B cell (primary cell): ENCODE results near the gene GSTT4. TPM values are rescaled to one million over a fixed set of nuclear protein-coding genes. Genes with fewer than 3 reads are reported as not detected.

Experiments used
- ATAC-seq: fragments of 200-7000 bp; cut with Tn5 transposase; one replicate; pipeline ENCODE4 v1.10.0; 2021; ENCODE audit warnings: low read depth, mild to moderate bottlenecking, moderate number of reproducible peaks, moderate library complexity
- CTCF ChIA-PET: fragments of 350-600 bp; sonication (Branson Sonifier 250); formaldehyde crosslinking; loops from one replicate; lab custom pipeline; 2021; ENCODE audit warnings: antibody characterized with exemption, inconsistent platforms; lab: Charles Lee
- POLR2A ChIA-PET: fragments of 350-600 bp; sonication (Branson Sonifier 250); formaldehyde crosslinking; loops from one replicate; lab custom pipeline; 2021; ENCODE audit warnings: antibody characterized with exemption; lab: Charles Lee
- DNase-seq: peaks from one replicate; pipeline ENCODE4 v3.0.0; 2013
- H2AFZ ChIP-seq: 2 replicates; pipeline ENCODE4 v1.6.1; 2012; ENCODE audit warnings: mild to moderate bottlenecking, low read depth, low read length; ENCODE audit not compliant: insufficient read depth, poor library complexity, severe bottlenecking
- H3K27ac ChIP-seq, 2 donors: 1 replicate in 1 of 2; 2 replicates in 1 of 2; pipeline ENCODE4 v1.5.1; 2012 to 2013; ENCODE audit warnings: low read length in 2 of 2, mild to moderate bottlenecking in 2 of 2, moderate library complexity in 1 of 2
- H3K27me3 ChIP-seq, 4 experiments: fragments of 200-600 bp in 1 of 4; sonication (generic) in 1 of 4; replicated peaks in 1 of 4; 1 replicate in 2 of 4; 2 replicates in 2 of 4; pipeline versions ENCODE4 v1.6.1 to v1.7.0; 2013 to 2016; ENCODE audit warnings: low read length in 3 of 4, mild to moderate bottlenecking in 2 of 4, mixed read lengths in 1 of 4, moderate library complexity in 1 of 4; ENCODE audit not compliant: insufficient read depth in 4 of 4, control insufficient read depth in 3 of 4; ENCODE audit errors: control extremely low read depth in 1 of 4
- H3K36me3 ChIP-seq, 2 experiments: replicated peaks in 1 of 2; 1 replicate in 1 of 2; 2 replicates in 1 of 2; pipeline versions ENCODE4 v1.6.1 to v1.7.1; 2013; ENCODE audit warnings: low read length in 1 of 2; ENCODE audit not compliant: insufficient read depth in 2 of 2, control insufficient read depth in 1 of 2; ENCODE audit errors: control extremely low read depth in 1 of 2, extremely low read depth in 1 of 2
- H3K4me1 ChIP-seq, 2 donors: fragments of 200-600 bp in 1 of 2; sonication (generic) in 1 of 2; 1 replicate in 1 of 2; 2 replicates in 1 of 2; pipeline versions ENCODE4 v1.5.1 to v1.6.1; 2013 to 2017; ENCODE audit warnings: low read length in 2 of 2; ENCODE audit not compliant: control insufficient read depth in 2 of 2, insufficient read depth in 2 of 2
- H3K4me2 ChIP-seq: replicated peaks from 2 replicates; pipeline ENCODE3; 2012; ENCODE audit warnings: mild to moderate bottlenecking, low read depth, low read length; ENCODE audit not compliant: poor library complexity, severe bottlenecking
- H3K4me3 ChIP-seq, 5 experiments: fragments of 200-600 bp in 1 of 5; sonication (generic) in 1 of 5; 1 replicate in 3 of 5; 2 replicates in 2 of 5; pipeline versions ENCODE4 v1.5.1 to v1.7.0; 2011 to 2016; ENCODE audit warnings: low read length in 4 of 5, mild to moderate bottlenecking in 4 of 5, low read depth in 2 of 5, control low read depth in 1 of 5, moderate library complexity in 1 of 5; ENCODE audit not compliant: insufficient read depth in 1 of 5; ENCODE audit errors: control extremely low read depth in 1 of 5, extremely low read depth in 1 of 5
- H3K79me2 ChIP-seq: fragments of 200-600 bp; sonication (generic); one replicate; pipeline ENCODE4 v1.6.0; 2016; ENCODE audit warnings: low read length; ENCODE audit not compliant: control insufficient read depth, insufficient read depth
- H3K9ac ChIP-seq: fragments of 200-600 bp; sonication (generic); 2 replicates; pipeline ENCODE4 v1.6.1; 2017; ENCODE audit warnings: mild to moderate bottlenecking, low read length, moderate library complexity
- H3K9me3 ChIP-seq, 3 donors: one replicate each; pipeline versions ENCODE4 v1.6.1 to v1.7.1; 2013; ENCODE audit warnings: low read length in 2 of 3; ENCODE audit not compliant: control insufficient read depth in 2 of 3, insufficient read depth in 1 of 3; ENCODE audit errors: control extremely low read depth in 1 of 3
- H4K20me1 ChIP-seq: 2 replicates; pipeline ENCODE4 v1.6.0; 2012; ENCODE audit warnings: mild to moderate bottlenecking, low read length; ENCODE audit not compliant: insufficient read depth, control insufficient read depth, poor library complexity, severe bottlenecking
- H3K27ac Mint-ChIP-seq: one replicate; pipeline ENCODE4 v1.8.0; 2021; ENCODE audit warnings: mixed read lengths
- H3K27me3 Mint-ChIP-seq: one replicate; pipeline ENCODE4 v1.8.0; 2021; ENCODE audit warnings: mixed read lengths
- H3K4me1 Mint-ChIP-seq: one replicate; pipeline ENCODE4 v1.8.0; 2021; ENCODE audit warnings: mixed read lengths
- H3K4me3 Mint-ChIP-seq: one replicate; pipeline ENCODE4 v1.8.0; 2021; ENCODE audit warnings: mixed read lengths
- H3K9me3 Mint-ChIP-seq: one replicate; pipeline ENCODE4 v1.8.0; 2022; ENCODE audit warnings: mixed read lengths; ENCODE audit not compliant: insufficient read depth
- EZH2 ChIP-seq: IDR thresholded peaks from 2 replicates; pipeline ENCODE4 v1.6.1; 2012; ENCODE audit warnings: borderline replicate concordance, low read depth, mild to moderate bottlenecking, moderate library complexity, low read length; ENCODE audit not compliant: insufficient read depth, poor library complexity, severe bottlenecking
- WGBS: methylation state at CpG from one replicate; pipeline ENCODE4 v1.1.5; 2013; ENCODE audit warnings: missing lambda C conversion rate; ENCODE audit not compliant: insufficient coverage; 5-methylcytosine and 5-hydroxymethylcytosine counted together
- intact Hi-C: fragments of 100-400 bp; cut with micrococcal nuclease; formaldehyde crosslinking; loops from one replicate; pipeline ENCODE4 v1.10.0; 2022
- polyA plus RNA-seq: library from polyadenylated mRNA; depleted of rRNA; stranded (reverse); fragments of >200 nt; gene quantifications from 2 replicates; pipeline ENCODE4 v1.2.3, GENCODE V29; 2012
- total RNA-seq, 2 donors: library from RNA; stranded (reverse); fragments of 120-200 nt in 1 of 2; gene quantifications; 1 replicate in 1 of 2; 2 replicates in 1 of 2; pipeline versions ENCODE4 v1.2.3 to v1.2.4, GENCODE V29; 2013 to 2022
- TF ChIP-seq, protein P1 (sequence below): fragments of 200-600 bp; IDR thresholded peaks from one replicate; pipeline ENCODE4 v1.8.0; 2022; ENCODE audit warnings: antibody characterized with exemption, mild to moderate bottlenecking

Gene GSTT4
- total and polyA plus RNA-seq, 2 donors (not counting 1 experiment from before 2014, with no cell fraction given), result not detected

DNA sequence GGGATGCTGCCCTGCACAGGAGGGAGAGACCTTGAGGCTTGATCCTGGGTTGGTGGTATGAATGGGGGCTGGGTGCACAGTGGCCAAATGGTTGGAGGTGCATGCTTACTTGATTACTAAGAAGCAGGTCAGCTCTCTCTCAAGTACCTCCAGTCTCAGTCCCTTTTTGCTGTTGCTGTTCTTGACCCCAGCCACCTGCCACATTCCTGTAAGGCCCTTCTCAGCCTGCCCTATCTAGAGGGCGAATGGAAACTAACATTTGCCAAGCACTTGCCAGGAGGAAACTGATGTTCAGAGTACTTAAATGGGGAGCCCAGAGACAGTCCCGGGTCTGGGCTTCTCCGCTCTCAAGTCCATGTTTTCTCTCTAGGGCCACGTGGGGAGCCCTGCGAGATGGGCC lies 45.8 kb upstream of the GSTT4 start:
- H3K4me3 ChIP-seq, result no peak overlapping the region
- H4K20me1 ChIP-seq, result no peaks in the 10 kb centered on the region
- CTCF ChIA-PET, result no interaction called here
- H3K79me2 ChIP-seq, result no peaks in the 10 kb centered on the region
- ATAC-seq (no peak), DNase-seq (no peak)
- no peaks in the 10 kb centered on the region for H3K9me3 ChIP-seq
- POLR2A ChIA-PET, result no interaction called here
- 100% methylated on average over 3 of the region's 5 CpGs for WGBS
- H2AFZ ChIP-seq, result no peak overlapping the region
- peaks cover 9 to 12% of the 10 kb centered on the region in 2 donors for H3K4me1 ChIP-seq
- Mint-ChIP-seq H3K4me1 (peaks cover 12% of the 10 kb centered on the region), H3K27ac (no peak overlapping the region), H3K27me3 (no peaks in the 10 kb centered on the region), H3K4me3 (no peak overlapping the region), H3K9me3 (no peaks in the 10 kb centered on the region)
- H3K9ac ChIP-seq, result no peak overlapping the region
- no peak overlapping the region for H3K4me2 ChIP-seq
- intact Hi-C loops, result no loop called here
- no peak overlapping the region for H3K27ac ChIP-seq
- H3K36me3 ChIP-seq, result peaks cover 0 to 64% of the 10 kb centered on the region in 2 experiments
- no peaks in the 10 kb centered on the region for H3K27me3 ChIP-seq
- TF ChIP-seq, protein P1, sequence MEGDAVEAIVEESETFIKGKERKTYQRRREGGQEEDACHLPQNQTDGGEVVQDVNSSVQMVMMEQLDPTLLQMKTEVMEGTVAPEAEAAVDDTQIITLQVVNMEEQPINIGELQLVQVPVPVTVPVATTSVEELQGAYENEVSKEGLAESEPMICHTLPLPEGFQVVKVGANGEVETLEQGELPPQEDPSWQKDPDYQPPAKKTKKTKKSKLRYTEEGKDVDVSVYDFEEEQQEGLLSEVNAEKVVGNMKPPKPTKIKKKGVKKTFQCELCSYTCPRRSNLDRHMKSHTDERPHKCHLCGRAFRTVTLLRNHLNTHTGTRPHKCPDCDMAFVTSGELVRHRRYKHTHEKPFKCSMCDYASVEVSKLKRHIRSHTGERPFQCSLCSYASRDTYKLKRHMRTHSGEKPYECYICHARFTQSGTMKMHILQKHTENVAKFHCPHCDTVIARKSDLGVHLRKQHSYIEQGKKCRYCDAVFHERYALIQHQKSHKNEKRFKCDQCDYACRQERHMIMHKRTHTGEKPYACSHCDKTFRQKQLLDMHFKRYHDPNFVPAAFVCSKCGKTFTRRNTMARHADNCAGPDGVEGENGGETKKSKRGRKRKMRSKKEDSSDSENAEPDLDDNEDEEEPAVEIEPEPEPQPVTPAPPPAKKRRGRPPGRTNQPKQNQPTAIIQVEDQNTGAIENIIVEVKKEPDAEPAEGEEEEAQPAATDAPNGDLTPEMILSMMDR, result no peak
- TF ChIP-seq EZH2, result no peak

DNA sequence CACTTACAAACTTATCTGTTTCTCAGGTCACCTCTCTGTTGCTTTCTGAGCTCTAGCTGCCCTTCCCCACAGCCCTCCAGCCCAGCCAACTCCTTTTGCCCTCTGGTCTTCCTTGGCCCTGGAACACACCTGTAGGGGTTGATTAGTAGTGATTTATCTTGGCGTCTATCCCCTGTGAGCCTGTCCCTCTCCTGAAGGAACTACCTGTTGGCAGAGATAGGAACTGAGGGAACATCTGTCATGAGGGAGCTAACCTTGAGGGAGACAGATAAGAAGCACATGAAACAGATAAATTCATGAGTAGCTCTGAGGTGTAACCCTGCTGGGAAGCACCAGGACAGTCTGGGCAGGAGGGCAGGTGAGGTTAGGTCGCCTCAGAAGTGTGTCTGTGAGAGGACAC lies 44.7 kb upstream of the GSTT4 start:
- no peak for TF ChIP-seq EZH2
- TF ChIP-seq, protein P1, result no peak
- H3K36me3 ChIP-seq, result peaks cover 0 to 62% of the 10 kb centered on the region in 2 experiments
- H2AFZ ChIP-seq, result no peak overlapping the region
- Mint-ChIP-seq H3K9me3 (no peaks in the 10 kb centered on the region), H3K4me3 (no peak overlapping the region), H3K27ac (no peak overlapping the region), H3K27me3 (no peaks in the 10 kb centered on the region), H3K4me1 (peaks cover 12% of the 10 kb centered on the region)
- no peak overlapping the region for H3K27ac ChIP-seq
- peaks cover 9 to 12% of the 10 kb centered on the region in 2 donors for H3K4me1 ChIP-seq
- ATAC-seq, result no peak
- 100% methylated on average over 2 of the region's 2 CpGs for WGBS
- no peaks in the 10 kb centered on the region for H4K20me1 ChIP-seq
- H3K4me2 ChIP-seq, result no peak overlapping the region
- no peaks in the 10 kb centered on the region for H3K27me3 ChIP-seq
- CTCF ChIA-PET, result no interaction called here
- POLR2A ChIA-PET, result no interaction called here
- H3K9me3 ChIP-seq, result no peaks in the 10 kb centered on the region
- no peak overlapping the region for H3K4me3 ChIP-seq
- intact Hi-C loops, result no loop called here
- no peak for DNase-seq
- H3K9ac ChIP-seq, result no peak overlapping the region
- no peaks in the 10 kb centered on the region for H3K79me2 ChIP-seq
